Adrenal gland (tissue), 12 donors: Measurements from ENCODE around the gene LYPD8. TPM values are rescaled to one million over a fixed set of nuclear protein-coding genes. Genes with fewer than 3 reads are reported as not detected.
"Not testable (repeated sequence)": the region's sequence is repeated elsewhere in the genome, so short reads cannot be mapped to it uniquely, and the experiment has no call there.

Experiments used
- DNase-seq, 7 donors: peaks; one replicate each; pipeline ENCODE4 v3.0.0-alpha.2; 2019 to 2020
- H3K27ac ChIP-seq, 5 donors: fragments of 200-600 bp; sonication (generic) in 4 of 5; 1 replicate in 3 of 5; 2 replicates in 2 of 5; pipeline versions ENCODE4 v1.5.1 to v1.8.0; 2016 to 2020; ENCODE audit warnings: mild to moderate bottlenecking in 1 of 5
- H3K27me3 ChIP-seq: fragments of 200-600 bp; 2 replicates; pipeline ENCODE4 v1.8.0; 2021
- H3K36me3 ChIP-seq, 2 donors: fragments of 200-600 bp; replicated peaks in 1 of 2; 1 replicate in 1 of 2; 2 replicates in 1 of 2; pipeline versions ENCODE4 v1.5.1 to v1.8.0; 2018 to 2022
- H3K4me1 ChIP-seq, 2 donors: fragments of 200-600 bp; replicated peaks in 1 of 2; 1 replicate in 1 of 2; 2 replicates in 1 of 2; pipeline versions ENCODE4 v1.5.1 to v1.8.0; 2018 to 2021
- H3K4me3 ChIP-seq, 4 donors: fragments of 200-600 bp; sonication (generic) in 3 of 4; one replicate each; pipeline ENCODE4 v1.5.1; 2016 to 2018
- H3K9me3 ChIP-seq, 3 donors: fragments of 200-600 bp; sonication (generic) in 1 of 3; replicated peaks in 1 of 3; 1 replicate in 2 of 3; 2 replicates in 1 of 3; pipeline versions ENCODE4 v1.5.1 to v1.8.0; 2016 to 2021
- CTCF ChIP-seq, 6 experiments: fragments of 450-650 bp in 4 of 6; fragments of 200-600 bp in 2 of 6; sonication (generic) in 1 of 6; IDR thresholded peaks; 1 replicate in 5 of 6; 2 replicates in 1 of 6; pipeline versions ENCODE4 v1.5.1 to v1.8.0; 2016 to 2021; ENCODE audit warnings: antibody characterized with exemption in 6 of 6, mild to moderate bottlenecking in 2 of 6, moderate library complexity in 1 of 6
- POLR2A ChIP-seq, 2 donors: fragments of 450-650 bp; IDR thresholded peaks; one replicate each; pipeline ENCODE4 v1.6.1; 2017; ENCODE audit warnings: antibody characterized with exemption in 2 of 2, mild to moderate bottlenecking in 2 of 2, moderate library complexity in 1 of 2
- whole genome bisulfite sequencing, 4 donors: extraction: QIAGEN DNeasy Blood & Tissue Kit in 2 of 4; methylation state at CpG; one replicate each; pipeline versions ENCODE4 v1.1.5 to v1.1.7; 2013 to 2017; 5-methylcytosine and 5-hydroxymethylcytosine counted together
- intact Hi-C, 2 donors: fragments of 100-400 bp; cut with DNase I; formaldehyde crosslinking; loops; one replicate each; pipeline versions ENCODE4 v1.14.1 to v1.15.0; 2022 to 2023
- polyA plus RNA-seq, 3 donors: library from polyadenylated mRNA; stranded (reverse); fragments of 200-250 nt in 2 of 3; fragments of 350-450 nt in 1 of 3; fragmentation: Illumina TruSeq in 1 of 3; extraction: RNeasy Lipid Tissue Mini Kit (QIAGEN cat#74804) in 1 of 3; gene quantifications; one replicate each; pipeline ENCODE4 v1.2.3, GENCODE V29; 2013 to 2014
- total RNA-seq, 9 donors: library from RNA; depleted of rRNA in 4 of 9; stranded (reverse); fragments of >200 nt in 4 of 9; fragments of 120-200 nt in 1 of 9; fragmentation: NEBNext Ultra II Directional in 1 of 9; extraction: Animal tissue kit (Norgen Biotek cat#: 25700) in 1 of 9; gene quantifications; one replicate each; pipeline versions ENCODE4 v1.1.0 to v1.2.4, GENCODE V29; 2013 to 2023
- donor health status: healthy with polysubstance abuse.
- donor health status: Bipolar disorder and iron deficiency.
- donor health status: DM: yes; HTN: yes; CAD: no.
- donor health status: DM: no; HTN: no; CAD: no.
- donor health status: DM: no; HTN: no; CAD: no.
- donor health status: DM: yes; HTN: yes; CAD: no.

LYPD8 gene
- total and polyA plus RNA-seq, 12 donors, result 0.13 TPM; not detected in 11

- Histone ChIP-seq H3K27me3 (no peaks in the 10 kb centered on the region), H3K4me1 (no peaks in the 10 kb centered on the region), H3K27ac (no peak overlapping the region), H3K9me3 (no peaks in the 10 kb centered on the region), H3K36me3 (no peaks in the 10 kb centered on the region), H3K4me3 (no peak overlapping the region)
- TF ChIP-seq POLR2A (IDR thresholded peaks at IDR 0.05) (no peak), CTCF (IDR thresholded peaks at IDR 0.05) (no peak)
- 77 to 83% (median 82%) methylated on average over 4 of the region's 4 CpGs for WGBS, 4 donors
- intact Hi-C loops, result no loop called here
- no peak for DNase-seq
Observed at GRCh38 chr1:248791010-248791409, 35.5 kb upstream of the LYPD8 start.

- no peak for DNase-seq
Observed at GRCh38 chr1:248790456-248790855, 34.9 kb upstream of the LYPD8 start.

GRCh38 chr1:248789337-248789736 is 33.8 kb upstream of the LYPD8 start:
- intact Hi-C loops, H3K9me3 ChIP-seq, H3K4me1 ChIP-seq, DNase-seq, H3K36me3 ChIP-seq, H3K27ac ChIP-seq, H3K27me3 ChIP-seq, H3K4me3 ChIP-seq: not testable (repeated sequence)
- WGBS, 4 donors, result 64 to 73% (median 67%) methylated on average over 2 of the region's 2 CpGs

More at GRCh38 chr1:248790456-248790855, 34.9 kb upstream of the LYPD8 start:
- H3K27ac ChIP-seq, result no peak overlapping the region
- intact Hi-C loops, result no loop called here
- H3K4me3 ChIP-seq, result no peak overlapping the region
- TF ChIP-seq POLR2A (IDR thresholded peaks at IDR 0.05) (no peak), CTCF (IDR thresholded peaks at IDR 0.05) (no peak)
- no peaks in the 10 kb centered on the region for H3K27me3 ChIP-seq
- H3K9me3 ChIP-seq, result no peaks in the 10 kb centered on the region
- no peaks in the 10 kb centered on the region for H3K4me1 ChIP-seq
- no peaks in the 10 kb centered on the region for H3K36me3 ChIP-seq
- WGBS, 4 donors, result 70 to 77% (median 75%) methylated on average over 5 of the region's 5 CpGs

DNA sequence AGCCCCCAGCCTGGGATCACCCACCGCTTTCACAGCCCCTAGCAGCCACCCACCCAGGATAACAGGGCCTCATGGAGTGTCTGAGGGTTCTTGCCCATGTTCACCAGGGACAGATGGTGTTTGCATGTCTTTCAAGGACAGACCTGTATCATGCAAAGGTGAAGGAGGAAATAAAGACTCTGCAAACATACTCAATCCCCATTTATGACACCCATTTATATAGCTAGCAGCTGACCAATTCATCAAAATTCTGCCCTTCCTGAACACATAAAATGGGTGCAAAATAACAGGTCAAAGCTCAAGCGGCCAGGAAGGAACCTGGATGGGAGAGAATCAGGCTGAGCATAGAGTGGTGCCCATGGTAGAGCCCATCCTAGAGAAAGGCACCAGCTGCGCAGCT is 32.8 kb upstream of the LYPD8 start:
- intact Hi-C loops, result no loop called here
- no peak for DNase-seq
- Histone ChIP-seq H3K27ac (no peak overlapping the region), H3K27me3 (no peaks in the 10 kb centered on the region), H3K9me3 (no peaks in the 10 kb centered on the region), H3K36me3 (no peaks in the 10 kb centered on the region), H3K4me1 (no peaks in the 10 kb centered on the region), H3K4me3 (no peak overlapping the region)
- 74 to 83% (median 76%) methylated on average over 3 of the region's 3 CpGs for WGBS, 4 donors
- TF ChIP-seq CTCF (IDR thresholded peaks at IDR 0.05) (no peak), POLR2A (IDR thresholded peaks at IDR 0.05) (no peak)

DNA sequence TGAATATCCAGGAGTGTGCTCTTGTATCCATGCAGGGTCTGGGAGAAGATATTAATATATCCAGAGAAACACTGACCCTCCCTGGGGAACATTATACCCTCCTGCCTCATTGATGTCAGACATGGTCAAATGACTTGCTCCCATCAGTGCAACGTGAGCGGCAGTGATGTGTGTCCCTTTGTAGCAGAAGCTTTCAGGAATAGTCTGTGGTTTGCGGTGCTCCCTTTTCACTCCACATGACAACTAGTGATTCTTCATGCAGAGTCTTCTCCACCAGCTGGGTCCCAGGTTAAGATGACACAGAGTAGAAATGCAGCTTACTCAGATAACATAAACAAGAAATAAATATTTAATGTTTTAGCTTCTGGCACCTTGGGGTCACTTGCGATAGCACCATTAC is 31.9 kb upstream of the LYPD8 start:
- H3K9me3 ChIP-seq, result no peaks in the 10 kb centered on the region
- 71 to 90% (median 81%) methylated on average over 4 of the region's 4 CpGs for WGBS, 4 donors
- intact Hi-C loops, result no loop called here

More for the DNA sequence above, 31.9 kb upstream of the LYPD8 start:
- Histone ChIP-seq H3K4me3 (no peak overlapping the region), H3K4me1 (no peaks in the 10 kb centered on the region), H3K27me3 (no peaks in the 10 kb centered on the region), H3K36me3 (no peaks in the 10 kb centered on the region), H3K27ac (no peak overlapping the region)
- TF ChIP-seq POLR2A (IDR thresholded peaks at IDR 0.05) (no peak), CTCF (IDR thresholded peaks at IDR 0.05) (no peak)
- DNase-seq, result no peak
